GM18517 (cell line): ENCODE data around the gene DGCR2.
"Not testable (repeated sequence)": the region's sequence is repeated elsewhere in the genome, so short reads cannot be mapped to it uniquely, and the experiment has no call there.

Experiments used
- ATAC-seq: cut with Tn5 transposase; IDR thresholded peaks from one replicate; pipeline ENCODE4 v1.9.1; 2021; ENCODE audit warnings: mild to moderate bottlenecking, moderate library complexity; ENCODE audit not compliant: unreplicated experiment

The DGCR2 gene

DNA sequence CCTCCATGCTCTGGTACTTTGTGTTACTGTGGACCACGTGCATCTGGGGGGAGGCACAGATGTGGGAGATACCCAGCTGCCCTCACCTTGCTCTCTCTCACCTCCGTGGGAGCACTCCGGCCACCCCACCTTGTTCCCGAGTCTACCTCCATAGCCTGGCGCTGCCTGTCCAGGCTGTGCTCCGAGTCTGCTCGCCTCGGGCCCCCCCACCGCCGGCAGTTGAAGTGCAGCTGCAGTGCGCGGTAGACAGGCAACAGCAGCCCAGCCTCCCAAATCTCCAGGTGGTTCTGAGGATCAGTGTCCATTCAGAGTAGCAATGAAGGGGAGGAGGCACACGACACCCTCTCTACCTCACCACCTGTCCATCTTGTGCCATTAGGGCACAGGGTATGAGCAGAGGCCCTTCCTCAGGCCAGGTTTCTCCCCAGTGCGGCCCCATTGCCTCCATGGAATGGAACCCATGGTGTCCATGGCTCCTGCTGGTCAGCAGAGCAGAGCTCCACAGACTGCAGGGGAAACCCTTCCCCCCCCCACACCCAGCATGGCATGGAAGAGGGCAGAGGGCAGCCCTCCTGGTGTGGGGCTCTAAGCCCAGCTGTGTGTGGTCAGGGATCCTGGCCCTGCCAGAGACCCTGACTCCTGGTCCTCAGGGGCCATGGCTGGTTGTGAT, 89.2 kb downstream of the DGCR2 start:
- not testable (repeated sequence) for ATAC-seq

GRCh38 chr22:19032156-19032785, 89.9 kb downstream of the DGCR2 start:
- ATAC-seq, result not testable (repeated sequence)

GRCh38 chr22:19030889-19031252, 91.3 kb downstream of the DGCR2 start:
- ATAC-seq, result not testable (repeated sequence)

GRCh38 chr22:19030226-19030888, 91.9 kb downstream of the DGCR2 start:
- ATAC-seq, result not testable (repeated sequence)

DNA sequence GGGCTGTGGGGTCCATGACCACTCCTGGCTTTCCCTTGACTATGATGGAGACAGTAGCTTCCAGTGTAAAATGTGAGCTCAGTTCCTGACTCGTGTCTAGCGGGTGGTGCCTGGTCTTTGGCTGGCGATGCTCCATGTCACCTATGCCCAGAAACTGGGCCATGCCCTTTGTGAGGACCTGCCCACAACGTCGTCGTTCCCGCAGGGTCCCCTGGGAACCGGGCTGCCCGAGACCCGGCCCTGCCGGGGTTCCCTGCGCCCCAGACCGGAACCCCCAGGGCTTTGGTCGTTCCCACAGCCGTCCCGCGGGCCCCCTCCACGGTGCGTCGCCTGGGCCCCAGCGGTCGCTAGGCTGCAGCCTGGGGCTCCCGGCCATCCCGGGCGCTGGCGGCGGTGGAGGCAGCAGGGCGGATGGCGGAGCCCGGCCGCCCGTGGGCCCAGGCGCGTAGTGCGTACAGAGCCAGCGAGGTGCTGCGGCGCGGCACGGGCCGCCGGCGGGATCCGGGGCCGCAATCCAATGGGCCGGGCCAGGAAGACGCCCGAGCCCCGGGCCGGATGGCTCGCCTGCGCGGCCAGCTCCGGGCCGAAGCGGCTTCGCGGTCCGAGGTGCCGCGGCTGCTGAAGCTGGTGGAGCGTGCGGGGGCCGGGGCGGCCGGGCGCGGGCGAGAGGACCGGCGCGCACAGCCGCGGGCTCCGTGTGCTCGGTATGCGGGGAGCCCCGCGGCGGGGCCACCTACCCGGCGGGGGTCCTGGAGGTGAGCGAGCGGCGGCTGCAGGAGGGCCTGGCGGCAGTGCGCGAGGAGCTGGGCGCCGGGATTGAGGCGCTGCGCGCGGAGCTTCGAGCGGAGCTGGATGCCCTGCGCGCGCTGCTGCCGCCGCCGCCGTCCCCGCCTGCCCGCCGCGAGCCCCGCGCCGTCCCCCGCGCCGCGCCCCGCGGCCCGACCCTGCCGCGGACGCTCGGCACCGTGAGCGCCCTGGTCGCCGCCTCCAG, 92.8 kb downstream of the DGCR2 start:
- not testable (repeated sequence) for ATAC-seq

- ATAC-seq, result not testable (repeated sequence)
Measured at GRCh38 chr22:19028060-19028455, 94.2 kb downstream of the DGCR2 start.

DNA sequence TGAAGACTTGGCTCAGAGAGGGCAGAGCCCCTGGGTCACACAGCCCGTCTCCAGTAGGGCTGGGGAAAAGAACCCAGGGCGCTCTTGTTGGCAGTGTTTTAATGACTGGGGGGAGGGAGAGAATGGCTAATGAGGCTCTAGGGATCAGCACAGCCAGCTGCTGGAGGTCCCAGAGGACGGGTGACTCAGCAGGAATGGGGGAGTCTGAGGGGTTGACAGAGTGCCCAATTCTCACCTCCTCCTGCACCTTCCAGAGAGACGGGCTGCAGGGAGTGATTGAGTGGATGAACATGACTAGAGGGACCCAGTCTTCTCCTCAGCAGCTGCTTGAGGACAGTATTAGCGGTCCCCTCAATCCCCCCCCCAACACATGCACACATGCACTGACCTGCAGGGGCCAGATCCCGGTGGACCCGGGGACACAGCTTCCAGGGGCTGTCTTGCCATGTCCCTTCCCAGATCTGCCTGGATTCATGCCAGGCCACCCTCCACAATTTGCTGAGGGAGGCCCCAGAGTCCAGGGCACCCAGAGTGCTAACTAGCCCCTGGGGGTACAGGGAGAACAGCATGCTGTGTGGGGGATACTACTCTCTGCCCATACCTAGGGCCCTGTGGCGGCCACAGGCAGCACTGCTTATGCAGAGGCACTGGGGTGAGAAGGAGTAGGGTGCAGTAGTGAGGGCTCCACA, 94.7 kb downstream of the DGCR2 start:
- ATAC-seq, result not testable (repeated sequence)

DNA sequence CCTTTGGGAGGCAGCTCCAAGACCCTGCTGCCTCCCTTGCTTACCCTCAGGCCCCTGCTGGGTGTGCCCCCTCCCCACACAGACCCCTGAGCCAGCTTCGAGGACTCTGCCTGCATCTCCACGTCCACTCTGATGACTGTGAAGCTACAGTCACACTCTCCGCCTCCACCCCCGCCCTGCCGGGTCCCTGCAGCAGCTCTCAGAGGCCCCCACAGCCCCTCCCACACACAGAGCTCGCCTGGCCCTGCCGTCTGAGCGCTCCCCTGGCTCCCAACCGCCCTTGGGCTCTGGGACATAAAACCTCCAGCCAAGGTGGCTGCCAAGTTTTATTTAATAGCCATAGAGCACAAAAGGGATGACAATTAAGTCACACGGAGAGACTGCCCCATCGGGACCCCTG, 96.1 kb downstream of the DGCR2 start:
- not testable (repeated sequence) for ATAC-seq

DNA sequence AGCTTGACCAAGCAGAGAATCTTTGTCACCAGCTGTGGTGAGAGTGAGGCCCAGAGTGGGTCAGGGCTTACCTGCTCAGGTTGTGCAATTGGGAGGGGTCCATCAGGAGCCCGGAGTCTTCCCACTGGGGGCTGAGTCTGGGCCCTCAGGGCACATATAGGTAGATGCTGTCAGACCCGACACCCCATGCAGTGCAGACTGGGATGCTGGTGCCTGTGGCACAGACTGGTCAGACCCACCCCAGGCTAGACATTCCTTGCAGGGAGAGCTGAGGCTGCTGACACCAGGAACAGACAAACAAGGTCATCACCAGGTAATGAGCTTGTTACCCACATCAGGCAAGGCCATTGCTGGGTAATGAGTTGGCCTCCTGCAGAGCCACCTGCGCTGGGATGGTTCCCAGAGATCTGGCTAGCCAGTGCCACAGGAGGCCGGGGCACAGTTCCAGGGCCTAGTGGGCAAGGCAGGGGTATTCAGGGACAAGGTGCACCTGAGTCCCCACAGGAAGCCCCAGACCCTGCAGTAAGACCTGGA, 97.2 kb downstream of the DGCR2 start:
- not testable (repeated sequence) for ATAC-seq

GRCh38 chr22:19023931-19024330, 98.3 kb downstream of the DGCR2 start:
- not testable (repeated sequence) for ATAC-seq

DNA sequence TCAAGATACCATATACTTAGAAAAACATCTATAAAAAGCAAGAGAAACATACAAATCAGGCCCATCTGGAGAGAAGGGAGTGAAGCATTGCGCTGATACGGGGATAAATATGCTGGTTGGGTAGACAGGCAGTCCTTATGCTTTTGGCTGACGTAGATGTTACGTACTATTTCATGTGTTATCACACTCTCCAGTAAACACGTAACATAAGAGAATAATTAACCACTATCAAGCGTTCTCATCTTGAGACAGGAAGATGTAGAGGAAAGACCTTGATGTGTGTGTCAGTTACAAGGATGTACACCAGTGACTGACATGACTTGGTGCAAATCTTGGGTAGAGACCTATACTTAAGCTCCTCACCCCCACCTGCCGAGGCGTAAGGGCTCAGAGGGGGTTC, 99.5 kb downstream of the DGCR2 start:
- no peak for ATAC-seq

DNA sequence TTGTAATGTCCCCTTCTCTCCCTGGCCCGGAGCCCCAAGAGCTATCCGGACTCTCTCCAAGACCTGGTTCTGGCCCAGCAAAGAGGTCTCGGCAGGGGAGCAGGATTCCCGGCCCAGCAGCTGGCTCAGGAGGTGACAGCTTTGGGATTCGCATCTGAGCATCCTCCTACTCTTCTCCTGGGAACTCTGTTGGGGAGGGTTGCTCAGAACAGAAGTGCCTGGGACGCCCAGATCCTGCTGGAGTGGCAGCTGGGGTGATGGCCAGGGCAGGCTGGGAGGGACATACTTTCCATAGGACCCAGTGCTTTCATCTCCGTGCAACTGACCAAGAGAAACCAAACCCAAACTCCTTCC, 102.6 kb downstream of the DGCR2 start:
- no peak for ATAC-seq

DNA sequence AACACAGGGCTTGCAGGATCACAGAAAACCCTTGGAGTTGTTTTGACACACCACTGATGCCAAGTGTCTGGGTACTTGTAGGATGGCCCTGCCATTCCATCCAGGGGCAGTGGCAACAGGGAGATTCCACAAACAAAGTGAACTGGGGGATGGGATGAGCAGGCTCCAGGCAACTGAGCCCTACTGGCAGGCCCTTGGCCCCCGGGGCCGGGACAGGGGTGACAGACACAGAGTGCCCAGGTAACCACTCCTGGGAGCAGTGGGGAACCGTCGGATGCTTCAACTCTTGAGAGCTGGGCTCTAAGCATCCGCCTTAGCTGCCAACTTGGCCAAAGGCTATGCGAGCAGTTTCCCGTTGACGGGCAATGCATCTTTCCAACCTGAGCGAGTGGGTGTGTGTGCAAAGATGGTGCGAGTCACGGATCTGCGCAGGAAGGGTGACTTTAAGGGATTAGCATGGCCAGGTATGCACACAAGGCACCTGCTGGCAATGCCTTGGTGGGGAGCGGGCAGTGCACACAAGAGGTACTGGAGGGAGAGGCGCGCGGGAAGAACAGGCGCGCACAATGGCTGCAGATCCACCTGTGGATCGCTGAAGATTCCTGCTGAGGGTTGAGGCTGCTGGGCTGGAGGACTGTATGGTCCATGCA, 103.1 kb downstream of the DGCR2 start:
- no peak for ATAC-seq

- ATAC-seq, result no peak
Measured at GRCh38 chr22:19018256-19018655, 104.0 kb downstream of the DGCR2 start.

DNA sequence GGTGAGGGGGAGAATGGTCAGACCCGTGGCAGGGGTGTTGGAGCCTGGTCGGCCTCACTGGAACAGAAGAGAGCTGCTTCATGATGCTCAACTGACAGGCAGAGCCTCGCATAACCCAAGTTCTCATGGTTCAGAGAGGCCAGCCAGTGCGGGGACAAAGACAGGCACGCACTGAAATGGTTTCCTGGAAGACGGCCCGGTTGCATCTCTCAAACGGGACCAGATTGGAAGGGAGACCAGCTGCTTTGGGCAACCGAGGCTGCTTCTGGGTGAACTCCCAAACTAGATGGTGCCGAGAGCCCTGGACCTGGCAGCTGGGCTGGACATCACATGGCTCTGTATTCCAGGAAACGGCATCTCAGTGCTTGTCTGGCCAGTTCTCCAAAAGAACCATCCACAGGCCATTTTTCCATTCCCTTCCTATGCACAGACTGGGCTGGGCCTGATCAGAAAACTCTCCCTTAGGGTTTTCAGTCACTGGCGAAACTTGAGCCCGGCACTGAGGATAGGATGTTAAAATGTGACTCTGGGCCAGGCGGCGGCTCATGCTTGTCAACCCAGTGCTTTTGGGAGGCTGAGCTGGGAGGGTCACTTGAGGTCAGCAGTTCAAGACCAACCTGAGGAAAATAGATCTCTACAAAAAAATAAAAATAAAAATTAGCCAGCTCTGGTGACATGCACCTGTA, 106.0 kb downstream of the DGCR2 start:
- ATAC-seq, result no peak

- ATAC-seq, result no peak
Measured at GRCh38 chr22:19014886-19015285, 107.3 kb downstream of the DGCR2 start.

DNA sequence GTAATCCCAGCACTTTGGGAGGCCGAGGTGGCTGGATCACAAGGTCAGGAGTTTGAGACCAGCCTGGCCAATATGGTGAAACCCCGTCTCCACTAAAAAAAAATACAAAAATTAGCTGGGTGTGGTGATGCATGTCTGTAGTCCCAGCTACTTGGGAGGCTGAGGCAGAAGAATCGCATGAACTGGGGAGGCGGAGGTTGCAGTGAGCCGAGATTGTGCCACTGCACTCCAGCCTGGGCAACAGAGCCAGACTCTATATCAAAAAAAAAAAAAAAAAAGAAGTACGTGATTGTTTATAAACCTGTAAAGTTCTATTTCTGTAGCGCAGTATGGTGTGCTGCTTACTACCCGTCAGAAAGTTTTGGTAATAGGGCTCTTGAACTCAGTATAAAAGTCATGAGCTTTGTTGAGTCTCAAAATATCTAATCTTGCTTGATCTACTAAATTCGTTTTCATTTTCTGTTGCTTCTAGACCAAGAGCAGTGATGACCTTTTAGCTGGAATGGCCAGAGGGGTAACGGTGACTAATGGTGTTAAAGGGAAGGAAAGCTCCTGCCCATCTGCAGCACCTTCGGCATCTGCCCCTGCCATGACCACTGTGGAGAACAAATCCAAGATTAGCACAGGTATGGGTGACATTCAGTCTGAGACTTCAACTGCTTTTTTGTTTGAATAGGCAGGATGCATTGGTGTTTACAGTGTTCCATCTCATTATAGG, 108.2 kb downstream of the DGCR2 start:
- ATAC-seq, result not testable (repeated sequence)

GRCh38 chr22:19013411-19013810, 108.8 kb downstream of the DGCR2 start:
- not testable (repeated sequence) for ATAC-seq
